ENCODE results near the gene LANCL3.
"Not testable (repeated sequence)": the region's sequence is repeated elsewhere in the genome, so short reads cannot be mapped to it uniquely, and the experiment has no call there.

DNA sequence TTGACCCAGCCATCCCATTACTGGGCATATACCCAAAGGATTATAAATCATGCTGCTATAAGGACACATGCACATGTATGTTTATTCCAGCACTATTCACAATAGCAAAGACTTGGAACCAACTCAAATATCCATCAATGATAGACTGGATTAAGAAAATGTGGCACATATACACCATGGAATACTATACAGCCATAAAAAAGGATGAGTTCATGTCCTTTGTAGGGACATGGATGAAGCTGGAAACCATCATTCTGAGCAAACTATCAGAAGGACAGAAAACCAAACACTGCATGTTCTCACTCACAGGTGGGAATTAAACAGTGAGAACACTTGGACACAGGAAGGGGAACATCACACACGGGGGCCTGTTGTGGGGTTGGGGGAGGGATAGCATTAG, 26.9 kb upstream of the LANCL3 start:
- not testable (repeated sequence) for TF ChIP-seq CTCF, POLR2A (IDR thresholded peaks at IDR 0.05)
